GM12878 (cell line): ENCODE measurements around the gene UVRAG.

Experiments
- CTCF ChIP-seq, 3 experiments: IDR thresholded peaks in 2 of 3; conservative IDR thresholded peaks in 1 of 3; 2 replicates each; pipeline ENCODE4 v1.5.1; 2011; ENCODE audit warnings: low read depth in 3 of 3, low read length in 3 of 3, mild to moderate bottlenecking in 3 of 3, control low read depth in 2 of 3, moderate library complexity in 2 of 3, inconsistent platforms in 1 of 3, mixed read lengths in 1 of 3; ENCODE audit not compliant: control insufficient read depth in 2 of 3, insufficient read depth in 1 of 3; ENCODE audit errors: extremely low read depth in 1 of 3
- FOXM1 ChIP-seq: IDR thresholded peaks from 2 replicates; pipeline ENCODE4 v1.6.1; 2012; ENCODE audit warnings: low read depth, mild to moderate bottlenecking, inconsistent platforms, low read length, moderate library complexity
- NFYB ChIP-seq: IDR thresholded peaks from 2 replicates; pipeline ENCODE4 v1.6.1; 2011; ENCODE audit warnings: low read depth, mild to moderate bottlenecking, low read length, improper control_type of control experiment, moderate library complexity; ENCODE audit not compliant: insufficient read depth
- PBX3 ChIP-seq: IDR thresholded peaks from 2 replicates; pipeline ENCODE4 v1.6.1; 2011; ENCODE audit warnings: mild to moderate bottlenecking, low read depth, low read length, moderate library complexity; ENCODE audit not compliant: insufficient replicate concordance
- POLR2A ChIP-seq: IDR thresholded peaks from 2 replicates; pipeline ENCODE4 v1.6.1; 2011; ENCODE audit warnings: low read depth, mild to moderate bottlenecking, low read length
- POLR2AphosphoS5 ChIP-seq: IDR thresholded peaks from 2 replicates; pipeline ENCODE4 v1.6.1; 2011; ENCODE audit warnings: mild to moderate bottlenecking, low read length, inconsistent platforms
- ZNF592 ChIP-seq: fragments of 450-650 bp; IDR thresholded peaks from 2 replicates; pipeline ENCODE4 v1.6.1; 2017; ENCODE audit warnings: mild to moderate bottlenecking, moderate library complexity
- TF ChIP-seq, protein P1 (sequence below): fragments of 450-650 bp; IDR thresholded peaks from 2 replicates; pipeline ENCODE4 v1.6.1; 2016; ENCODE audit warnings: mild to moderate bottlenecking

GRCh38 chr11:75930534-75930933 lies 115.5 kb downstream of the UVRAG start:
- TF ChIP-seq CTCF (IDR thresholded peaks at IDR 0.05 in 2 of 3, conservative IDR thresholded peaks at IDR 0.05 in 1 of 3; ENCODE audit: control insufficient read depth in 2 of 3, extremely low read depth in 1 of 3, insufficient read depth in 1 of 3, low read depth in 3 of 3, low read length in 3 of 3) (no peak), FOXM1 (no peak), NFYB (no peak), POLR2AphosphoS5 (no peak), PBX3 (no peak), POLR2A (no peak), ZNF592 (no peak)
- TF ChIP-seq, protein P1, sequence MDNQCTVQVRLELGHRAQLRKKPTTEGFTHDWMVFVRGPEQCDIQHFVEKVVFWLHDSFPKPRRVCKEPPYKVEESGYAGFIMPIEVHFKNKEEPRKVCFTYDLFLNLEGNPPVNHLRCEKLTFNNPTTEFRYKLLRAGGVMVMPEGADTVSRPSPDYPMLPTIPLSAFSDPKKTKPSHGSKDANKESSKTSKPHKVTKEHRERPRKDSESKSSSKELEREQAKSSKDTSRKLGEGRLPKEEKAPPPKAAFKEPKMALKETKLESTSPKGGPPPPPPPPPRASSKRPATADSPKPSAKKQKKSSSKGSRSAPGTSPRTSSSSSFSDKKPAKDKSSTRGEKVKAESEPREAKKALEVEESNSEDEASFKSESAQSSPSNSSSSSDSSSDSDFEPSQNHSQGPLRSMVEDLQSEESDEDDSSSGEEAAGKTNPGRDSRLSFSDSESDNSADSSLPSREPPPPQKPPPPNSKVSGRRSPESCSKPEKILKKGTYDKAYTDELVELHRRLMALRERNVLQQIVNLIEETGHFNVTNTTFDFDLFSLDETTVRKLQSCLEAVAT, result no peak
